Esophagus muscularis mucosa (tissue), 4 donors: Measurements from ENCODE around the gene SUN5. TPM values are rescaled to one million over a fixed set of nuclear protein-coding genes. Genes with fewer than 3 reads are reported as not detected.

ENCODE experiments used
- DNase-seq: peaks from one replicate; pipeline ENCODE4 v3.0.0-alpha.2; 2017; ENCODE audit errors: extremely low spot score
- H3K27ac ChIP-seq, 4 donors: fragments of 200-600 bp; sonication (generic); replicated peaks in 1 of 4; 1 replicate in 3 of 4; 2 replicates in 1 of 4; pipeline ENCODE4 v1.5.1; 2016 to 2019; ENCODE audit warnings: mild to moderate bottlenecking in 1 of 4
- H3K27me3 ChIP-seq, 4 donors: fragments of 200-600 bp; sonication (generic); one replicate each; pipeline versions ENCODE4 v1.5.1 to v1.6.0; 2016 to 2019
- H3K36me3 ChIP-seq, 4 donors: fragments of 200-600 bp; sonication (generic); one replicate each; pipeline ENCODE4 v1.5.1; 2016 to 2019
- H3K4me1 ChIP-seq, 4 donors: fragments of 200-600 bp; sonication (generic); one replicate each; pipeline ENCODE4 v1.5.1; 2016 to 2019
- H3K4me3 ChIP-seq, 4 donors: fragments of 200-600 bp; sonication (generic); 1 replicate in 2 of 4; 2 replicates in 2 of 4; pipeline ENCODE4 v1.5.1; 2016 to 2019; ENCODE audit warnings: mild to moderate bottlenecking in 4 of 4, moderate library complexity in 1 of 4
- H3K9me3 ChIP-seq, 4 donors: fragments of 200-600 bp; sonication (generic); 1 replicate in 3 of 4; 2 replicates in 1 of 4; pipeline ENCODE4 v1.5.1; 2016 to 2019
- CTCF ChIP-seq, 3 experiments: fragments of 200-600 bp in 2 of 3; fragments of 450-650 bp in 1 of 3; sonication (generic) in 2 of 3; IDR thresholded peaks; one replicate each; pipeline ENCODE4 v1.5.1; 2017 to 2019; ENCODE audit warnings: antibody characterized with exemption in 3 of 3, mild to moderate bottlenecking in 2 of 3, moderate library complexity in 1 of 3
- EP300 ChIP-seq: sonication (generic); formaldehyde crosslinking; IDR thresholded peaks from one replicate; pipeline ENCODE4 v1.6.1; 2017; ENCODE audit warnings: antibody characterized with exemption
- POLR2A ChIP-seq: fragments of 450-650 bp; IDR thresholded peaks from one replicate; pipeline ENCODE4 v1.6.1; 2017; ENCODE audit warnings: antibody characterized with exemption, moderate library complexity, mild to moderate bottlenecking, low read depth
- POLR2AphosphoS5 ChIP-seq, 2 donors: sonication (generic); formaldehyde crosslinking; IDR thresholded peaks; one replicate each; pipeline ENCODE4 v1.6.1; 2017; ENCODE audit warnings: antibody characterized with exemption in 2 of 2
- WGBS: methylation state at CpG from one replicate; pipeline ENCODE4 v1.1.5; 2018; 5-methylcytosine and 5-hydroxymethylcytosine counted together
- intact Hi-C: fragments of 100-400 bp; cut with DNase I; formaldehyde crosslinking; loops from one replicate; pipeline ENCODE4 v1.15.1; 2023
- total RNA-seq, 4 donors: library from RNA; depleted of rRNA; stranded (reverse); fragments of >200 nt; gene quantifications; one replicate each; pipeline versions ENCODE4 v1.1.0 to v1.2.1, GENCODE V29; 2016

SUN5 gene
- total RNA-seq, 4 donors from 2014 or later: not detected

- H3K4me1 ChIP-seq: no peaks in the 10 kb centered on the region
- H3K27me3 ChIP-seq: no peaks in the 10 kb centered on the region
- no peak overlapping the region for H3K27ac ChIP-seq
- DNase-seq: no peak
- H3K9me3 ChIP-seq: peaks cover 0 to 9% (median 6%) of the 10 kb centered on the region in 4 donors
- intact Hi-C loops: no loop called here
- H3K36me3 ChIP-seq: no peaks in the 10 kb centered on the region
- TF ChIP-seq CTCF (IDR thresholded peaks at IDR 0.05) (no peak), POLR2AphosphoS5 (IDR thresholded peaks at IDR 0.05) (no peak), EP300 (no peak), POLR2A (no peak)
- WGBS: 85% methylated on average over 5 of the region's 7 CpGs
- no peak overlapping the region for H3K4me3 ChIP-seq
Measured at GRCh38 chr20:33002087-33002808, 2.0 kb downstream of the SUN5 start.

GRCh38 chr20:33000802-33001466 is 3.3 kb downstream of the SUN5 start:
- 60% methylated on average over 8 of the region's 9 CpGs for WGBS
- DNase-seq: no peak
- H3K36me3 ChIP-seq: no peaks in the 10 kb centered on the region

GRCh38 chr20:32999603-33000250 is 4.5 kb downstream of the SUN5 start:
- no peaks in the 10 kb centered on the region for H3K4me1 ChIP-seq
- WGBS: 55% methylated on average over 9 of the region's 9 CpGs
- no peak overlapping the region for H3K27ac ChIP-seq
- intact Hi-C loops: no loop called here
- no peaks in the 10 kb centered on the region for H3K36me3 ChIP-seq
- peaks cover 0 to 6% (median under 1%) of the 10 kb centered on the region in 4 donors for H3K9me3 ChIP-seq
- TF ChIP-seq POLR2A (no peak), POLR2AphosphoS5 (IDR thresholded peaks at IDR 0.05) (no peak), EP300 (no peak), CTCF (IDR thresholded peaks at IDR 0.05) (no peak)
- no peak for DNase-seq
- H3K27me3 ChIP-seq: peaks cover 0 to 4% (median 0%) of the 10 kb centered on the region in 4 donors
- no peak overlapping the region for H3K4me3 ChIP-seq

More at GRCh38 chr20:33000802-33001466, 3.3 kb downstream of the SUN5 start:
- no peak overlapping the region for H3K27ac ChIP-seq
- H3K4me1 ChIP-seq: no peaks in the 10 kb centered on the region
- TF ChIP-seq CTCF (IDR thresholded peaks at IDR 0.05) (no peak), EP300 (no peak), POLR2AphosphoS5 (IDR thresholded peaks at IDR 0.05) (no peak), POLR2A (no peak)
- H3K4me3 ChIP-seq: no peak overlapping the region
- H3K9me3 ChIP-seq: peaks cover 0 to 9% (median 6%) of the 10 kb centered on the region in 4 donors
- intact Hi-C loops: no loop called here
- H3K27me3 ChIP-seq: no peaks in the 10 kb centered on the region

GRCh38 chr20:32997431-32997830 is 6.8 kb downstream of the SUN5 start:
- Histone ChIP-seq H3K27ac (no peak overlapping the region), H3K4me3 (no peak overlapping the region), H3K27me3 (peaks cover 0 to 4% (median 0%) of the 10 kb centered on the region in 4 donors), H3K9me3 (peaks cover 0 to 6% (median 0%) of the 10 kb centered on the region in 4 donors), H3K4me1 (no peaks in the 10 kb centered on the region), H3K36me3 (no peaks in the 10 kb centered on the region)
- WGBS: 77% methylated on average over 2 of the region's 2 CpGs
- no peak for TF ChIP-seq POLR2A
- no peak for DNase-seq
- intact Hi-C loops: no loop called here

GRCh38 chr20:32995802-32996201 is 8.4 kb downstream of the SUN5 start:
- intact Hi-C loops: no loop called here

More at GRCh38 chr20:32995802-32996201, 8.4 kb downstream of the SUN5 start:
- DNase-seq: no peak
- Histone ChIP-seq H3K27me3 (peaks cover 0 to 13% (median 0%) of the 10 kb centered on the region in 4 donors), H3K4me1 (no peaks in the 10 kb centered on the region), H3K27ac (no peak overlapping the region), H3K4me3 (no peak overlapping the region), H3K36me3 (no peaks in the 10 kb centered on the region), H3K9me3 (peaks cover 0 to 6% (median 0%) of the 10 kb centered on the region in 4 donors)
- TF ChIP-seq POLR2AphosphoS5 (IDR thresholded peaks at IDR 0.05) (no peak), POLR2A (no peak), EP300 (no peak), CTCF (IDR thresholded peaks at IDR 0.05) (no peak)
